ENCODE results near the gene TECTB.

- TF ChIP-seq CTCF (IDR thresholded peaks at IDR 0.05; ENCODE audit: low read depth, low read length), result no peak
- TF ChIP-seq EZH2phosphoT487 (IDR thresholded peaks at IDR 0.05; ENCODE audit: low read depth), result no peak
Observed at GRCh38 chr10:112286837-112287818, 3.9 kb downstream of the TECTB start.

Data from OCI-LY3 (cell line).